Activated T-helper 2 cell treated with anti-CD3 and anti-CD28 coated beads, Interferon-gamma antibody, Interleukin-2, Interleukin-4, amounts not matched to agents 10 μg/mL and 5 μg/mL and 100 μg/mL, durations not matched to agents 14 hours and 24 hours and 36 hours (primary cell): ENCODE results near the gene APP. TPM values are rescaled to one million over a fixed set of nuclear protein-coding genes. Genes with fewer than 3 reads are reported as not detected.
"Not testable (repeated sequence)": the region's sequence is repeated elsewhere in the genome, so short reads cannot be mapped to it uniquely, and the experiment has no call there.

Experiments used
- DNase-seq: peaks from one replicate; pipeline ENCODE4 v3.0.0; 2021; ENCODE audit warnings: low spot score
- H3K27ac Mint-ChIP-seq: one replicate; pipeline ENCODE4 v1.8.0; 2021; ENCODE audit warnings: mixed read lengths
- H3K27me3 Mint-ChIP-seq: one replicate; pipeline ENCODE4 v1.8.0; 2021; ENCODE audit warnings: low read depth, mixed read lengths
- H3K36me3 Mint-ChIP-seq: one replicate; pipeline ENCODE4 v1.8.0; 2021; ENCODE audit warnings: low read depth, mixed read lengths
- H3K4me1 Mint-ChIP-seq: one replicate; pipeline ENCODE4 v1.8.0; 2021; ENCODE audit warnings: low read depth, mixed read lengths
- H3K4me3 Mint-ChIP-seq: one replicate; pipeline ENCODE4 v1.8.0; 2021; ENCODE audit warnings: low read depth, mild to moderate bottlenecking, moderate library complexity, mixed read lengths
- H3K9me3 Mint-ChIP-seq: one replicate; pipeline ENCODE4 v1.8.0; 2021; ENCODE audit warnings: mixed read lengths
- intact Hi-C: fragments of 100-400 bp; cut with micrococcal nuclease; formaldehyde crosslinking; loops from one replicate; pipeline ENCODE4 v1.15.1; 2023
- total RNA-seq: library from RNA; stranded (reverse); gene quantifications from 2 replicates; pipeline ENCODE4 v1.2.3, GENCODE V29; 2022

Gene APP
- total RNA-seq, 1 donor from 2014 or later: 86.5 TPM

DNA sequence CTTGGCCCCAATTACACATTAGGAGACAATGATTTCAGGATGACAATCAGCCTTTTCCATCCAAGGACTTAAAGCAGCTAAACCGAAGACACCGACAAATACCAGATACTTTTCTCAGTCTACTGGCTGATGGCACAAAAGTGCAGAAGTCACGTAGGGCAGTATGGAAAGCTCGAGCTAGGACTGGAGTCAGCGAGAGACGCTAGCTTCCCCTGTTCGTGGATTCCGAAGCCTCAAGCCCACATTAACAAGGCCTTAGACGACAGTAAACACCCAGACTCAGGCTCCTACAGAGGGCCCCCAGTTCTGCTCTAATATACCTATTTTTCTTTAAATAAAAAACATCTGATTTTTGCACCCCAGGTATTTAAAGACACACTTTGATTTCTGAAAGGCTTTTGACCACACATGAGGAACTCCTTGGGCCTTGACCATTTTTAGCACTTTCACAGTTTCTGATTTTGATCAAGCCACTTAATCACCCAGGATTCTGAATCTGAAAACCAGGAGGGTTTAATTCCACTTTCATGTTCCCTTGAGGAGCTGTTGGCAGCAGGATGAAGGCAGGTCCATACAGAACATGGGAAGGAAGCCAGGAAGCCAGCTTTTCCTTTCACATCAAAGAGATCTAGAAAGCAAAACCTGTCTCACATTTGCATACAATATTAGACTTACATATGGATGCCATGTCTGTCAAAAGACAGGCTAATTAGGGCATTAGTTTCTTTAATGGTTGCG, 231.7 kb downstream of the APP start:
- no peak overlapping the region for H3K27ac Mint-ChIP-seq
- no peaks in the 10 kb centered on the region for H3K27me3 Mint-ChIP-seq
- H3K4me1 Mint-ChIP-seq: peaks cover 10% of the 10 kb centered on the region
- DNase-seq: no peak
- H3K36me3 Mint-ChIP-seq: peaks cover 2% of the 10 kb centered on the region
- intact Hi-C loops: no loop called here
- H3K9me3 Mint-ChIP-seq: no peaks in the 10 kb centered on the region
- no peak overlapping the region for H3K4me3 Mint-ChIP-seq

DNA sequence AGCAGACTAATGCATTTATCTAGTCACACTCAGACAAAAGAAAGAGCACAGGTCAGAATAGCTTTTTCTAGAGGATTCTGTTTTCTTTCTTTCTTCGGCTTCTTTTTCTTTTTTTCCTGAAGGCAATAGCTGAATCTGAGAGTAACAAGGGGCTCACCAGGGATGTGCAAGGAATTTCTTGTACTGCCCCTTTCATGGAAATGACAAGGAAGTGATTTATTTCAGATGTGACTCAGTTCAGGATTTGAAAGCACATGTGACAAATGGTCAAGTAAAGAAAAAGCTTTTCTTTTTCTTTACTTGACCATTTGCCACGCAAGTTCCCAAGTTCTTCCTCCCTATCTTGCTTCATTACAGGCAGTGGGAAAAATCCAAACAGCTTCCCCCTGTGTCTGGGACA, 233.8 kb downstream of the APP start:
- H3K4me3 Mint-ChIP-seq: no peak overlapping the region
- H3K36me3 Mint-ChIP-seq: peaks cover 2% of the 10 kb centered on the region
- no peak for DNase-seq
- no peak overlapping the region for H3K27ac Mint-ChIP-seq
- intact Hi-C loops: no loop called here
- H3K4me1 Mint-ChIP-seq: peaks cover 10% of the 10 kb centered on the region
- H3K27me3 Mint-ChIP-seq: no peaks in the 10 kb centered on the region
- H3K9me3 Mint-ChIP-seq: no peaks in the 10 kb centered on the region

DNA sequence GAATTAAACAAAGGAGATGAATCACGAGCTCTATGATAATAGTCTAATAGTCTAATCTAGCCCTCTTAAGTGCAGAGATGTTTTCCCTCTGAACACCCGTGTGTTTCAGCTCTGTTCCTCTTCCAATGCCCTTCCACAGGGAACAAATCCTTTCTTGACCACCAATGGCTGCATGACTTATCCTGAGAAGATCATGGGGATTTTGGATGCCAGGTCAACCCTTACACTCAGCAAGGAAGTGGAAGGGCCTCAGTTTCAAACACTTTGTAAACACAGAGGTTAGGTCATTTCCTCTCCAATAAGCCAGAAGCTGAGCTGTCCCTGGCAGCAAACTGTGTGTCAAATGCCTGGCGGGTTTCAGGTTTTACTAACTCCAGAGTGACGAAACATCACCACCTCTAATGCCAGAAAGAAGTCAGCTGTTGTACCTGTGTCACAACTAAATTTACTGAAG, 235.8 kb downstream of the APP start:
- Mint-ChIP-seq H3K27ac (peak overlapping the region; percentile 84), H3K4me3 (no peak overlapping the region), H3K9me3 (no peaks in the 10 kb centered on the region), H3K36me3 (peaks cover 2% of the 10 kb centered on the region), H3K4me1 (peaks cover 10% of the 10 kb centered on the region), H3K27me3 (no peaks in the 10 kb centered on the region)
- intact Hi-C loops: no loop called here
- no peak for DNase-seq

DNA sequence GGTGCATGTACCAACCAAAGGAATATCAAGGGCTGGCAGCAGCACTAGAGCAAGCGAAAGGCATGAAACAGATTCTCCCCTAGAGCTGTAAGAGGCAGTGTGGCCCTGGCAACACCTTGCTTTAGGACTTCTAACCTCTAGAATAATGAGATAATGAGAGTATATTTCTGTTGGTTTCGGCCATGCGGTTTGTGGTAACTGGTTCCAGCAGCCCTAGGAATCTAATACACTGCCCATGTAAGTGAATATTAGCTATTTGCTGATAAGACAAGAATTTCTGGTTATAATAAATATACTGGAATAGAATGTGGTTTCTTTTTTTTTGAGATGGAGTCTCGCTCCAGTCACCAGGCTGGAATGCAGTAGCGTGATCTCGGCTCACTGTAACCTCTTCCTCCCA, 236.4 kb downstream of the APP start:
- no peak overlapping the region for H3K27ac Mint-ChIP-seq
- no peak overlapping the region for H3K4me3 Mint-ChIP-seq
- H3K4me1 Mint-ChIP-seq: peaks cover 10% of the 10 kb centered on the region
- peaks cover 2% of the 10 kb centered on the region for H3K36me3 Mint-ChIP-seq
- intact Hi-C loops: no loop called here
- H3K9me3 Mint-ChIP-seq: no peaks in the 10 kb centered on the region
- no peaks in the 10 kb centered on the region for H3K27me3 Mint-ChIP-seq
- no peak for DNase-seq

DNA sequence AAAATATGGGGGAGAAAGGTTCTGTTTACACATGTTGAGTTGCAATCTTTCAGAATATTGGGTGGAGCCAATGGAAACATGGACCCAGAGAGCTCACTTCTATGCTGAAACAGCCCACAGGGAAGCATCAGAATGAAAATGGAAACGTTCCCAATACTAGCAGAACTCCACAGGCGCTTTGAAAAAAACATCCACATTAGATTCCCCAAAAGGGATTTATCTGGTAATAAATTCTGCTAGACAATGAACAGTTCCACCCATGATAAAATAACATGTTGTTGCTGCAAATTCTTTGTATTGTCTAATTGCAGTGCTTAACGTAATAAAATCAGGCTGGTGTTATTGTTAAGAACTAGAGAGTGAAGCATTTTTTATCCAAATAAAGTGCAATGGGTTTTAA, 238.8 kb downstream of the APP start:
- intact Hi-C loops: no loop called here
- Mint-ChIP-seq H3K27ac (no peak overlapping the region), H3K4me1 (peaks cover 9% of the 10 kb centered on the region), H3K4me3 (no peak overlapping the region), H3K27me3 (no peaks in the 10 kb centered on the region), H3K9me3 (no peaks in the 10 kb centered on the region), H3K36me3 (peaks cover 2% of the 10 kb centered on the region)
- no peak for DNase-seq

DNA sequence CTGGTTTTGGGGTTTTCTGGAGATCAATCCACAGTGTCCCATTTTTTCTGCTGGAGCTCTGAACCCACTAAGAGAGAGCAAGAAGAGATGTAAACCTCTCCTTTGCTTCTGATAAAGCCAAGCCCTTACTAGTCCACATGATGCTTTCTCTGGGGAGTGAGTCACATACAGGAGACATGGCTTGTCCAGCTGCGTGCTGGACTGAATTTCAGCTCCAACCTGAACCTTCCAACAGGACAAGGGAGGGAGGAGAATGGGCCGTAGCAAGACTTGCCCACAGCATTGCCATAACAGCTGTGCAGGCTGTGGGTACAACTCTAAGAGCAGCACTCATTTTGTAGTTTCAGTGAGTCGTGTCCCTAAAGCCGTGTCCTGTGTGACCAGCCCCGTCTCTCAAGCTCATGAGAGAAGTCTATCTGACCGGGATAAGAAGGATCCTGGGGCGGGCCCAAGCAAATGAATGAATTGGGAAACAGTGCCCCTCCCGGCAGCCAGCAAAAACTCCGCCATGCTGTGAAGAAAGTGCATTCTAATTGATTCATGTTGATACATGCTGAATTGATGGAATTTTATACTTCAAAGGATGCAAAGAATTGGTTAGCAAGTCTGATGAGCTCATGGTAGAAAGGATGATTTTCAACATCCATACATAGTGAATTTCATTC, 240.6 kb downstream of the APP start:
- no peak for DNase-seq
- Mint-ChIP-seq H3K27ac (no peak overlapping the region), H3K4me3 (no peak overlapping the region), H3K9me3 (no peaks in the 10 kb centered on the region), H3K36me3 (peaks cover 2% of the 10 kb centered on the region), H3K4me1 (peaks cover 8% of the 10 kb centered on the region), H3K27me3 (no peaks in the 10 kb centered on the region)
- intact Hi-C loops: no loop called here

DNA sequence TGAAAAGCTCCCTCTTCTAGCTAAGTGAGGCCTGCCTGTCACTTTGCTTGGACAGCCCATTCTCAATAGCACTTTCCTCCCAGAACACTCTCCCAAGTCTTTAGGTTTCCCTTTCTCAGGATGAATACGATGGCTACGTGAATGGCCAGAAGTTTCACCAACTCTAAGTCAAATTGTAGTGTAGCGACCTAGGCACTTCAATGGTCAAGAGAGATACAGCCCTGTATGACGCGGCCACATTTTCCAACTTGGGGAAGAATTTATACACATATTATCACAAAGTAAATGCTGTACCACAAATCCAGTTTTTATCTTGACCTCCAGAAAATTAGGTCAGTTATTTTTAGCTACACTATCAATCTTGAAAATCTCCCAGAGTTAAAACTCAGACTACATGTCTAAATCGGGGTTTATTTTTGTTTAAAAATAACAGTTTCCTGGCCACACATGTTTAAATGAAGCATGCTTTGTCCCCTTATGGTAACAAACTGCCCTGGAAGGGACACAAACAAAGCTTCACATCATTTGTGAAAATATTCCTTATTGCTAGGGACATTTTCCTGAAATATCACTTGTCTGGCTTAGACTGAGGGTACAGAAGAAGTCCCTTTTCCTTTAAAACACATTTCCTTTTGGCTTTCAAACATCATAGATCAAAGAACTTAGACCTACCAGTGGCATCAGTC, 243.2 kb downstream of the APP start:
- Mint-ChIP-seq H3K27ac (no peak overlapping the region), H3K9me3 (no peaks in the 10 kb centered on the region), H3K4me3 (no peak overlapping the region), H3K4me1 (peaks cover 4% of the 10 kb centered on the region), H3K36me3 (no peaks in the 10 kb centered on the region), H3K27me3 (no peaks in the 10 kb centered on the region)
- no peak for DNase-seq
- intact Hi-C loops: no loop called here

DNA sequence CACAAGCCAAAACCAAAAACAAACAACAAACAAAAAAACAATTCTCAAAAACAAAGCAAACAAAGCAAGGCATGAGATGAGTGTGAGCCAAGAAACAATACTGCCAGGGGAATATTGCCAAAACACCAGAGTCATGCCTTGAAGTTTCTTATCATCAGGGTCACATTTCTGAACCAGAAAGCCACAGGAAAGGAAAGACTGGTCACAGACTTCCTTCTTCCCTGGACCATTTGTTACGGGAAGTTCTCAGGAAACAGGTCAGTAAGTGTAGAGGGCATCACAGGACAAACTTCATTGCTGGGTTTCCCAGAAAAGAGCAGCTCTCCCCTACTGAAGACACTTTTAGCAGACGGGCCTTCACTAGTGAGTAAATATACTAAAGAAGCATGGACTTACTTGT, 244.6 kb downstream of the APP start:
- Mint-ChIP-seq H3K9me3 (no peaks in the 10 kb centered on the region), H3K27me3 (no peaks in the 10 kb centered on the region), H3K36me3 (no peaks in the 10 kb centered on the region), H3K27ac (no peak overlapping the region), H3K4me1 (peaks cover 4% of the 10 kb centered on the region), H3K4me3 (no peak overlapping the region)
- intact Hi-C loops: no loop called here
- no peak for DNase-seq

DNA sequence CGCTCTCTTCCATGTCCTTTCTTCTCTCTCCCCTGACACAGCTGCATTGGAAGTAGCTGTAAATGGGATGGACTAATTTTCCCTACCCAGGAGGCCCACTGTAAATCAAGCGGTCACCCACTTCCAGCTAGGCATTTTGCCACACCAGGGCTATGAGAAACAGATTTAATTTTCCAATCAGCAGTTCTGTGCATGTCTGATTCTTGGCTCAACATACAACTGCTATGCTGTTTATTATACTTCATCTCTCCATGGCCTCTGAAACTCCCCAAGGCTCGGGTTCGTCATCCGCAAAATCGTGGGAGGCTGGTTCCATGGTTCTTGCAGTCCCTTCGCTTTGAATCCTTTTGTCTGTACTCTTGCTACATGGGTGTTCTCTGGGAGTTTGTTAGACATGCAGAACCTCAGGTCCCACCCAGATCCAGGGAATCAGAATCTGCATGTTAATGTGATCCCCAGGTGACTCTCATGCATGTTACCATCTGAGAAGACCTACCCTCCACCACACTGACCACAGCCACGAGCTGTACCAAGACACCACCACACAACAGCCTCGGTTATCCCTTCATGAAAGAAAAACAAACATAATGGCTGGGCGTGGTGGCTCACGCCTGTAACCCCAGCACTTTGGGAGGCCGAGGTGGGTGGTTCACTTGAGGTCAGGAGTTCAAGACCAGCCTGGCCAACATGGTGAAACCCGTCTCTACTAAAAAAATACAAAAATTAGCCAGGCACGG, 245.3 kb downstream of the APP start:
- no peak for DNase-seq
- Mint-ChIP-seq H3K27ac (no peak overlapping the region), H3K9me3 (no peaks in the 10 kb centered on the region), H3K27me3 (no peaks in the 10 kb centered on the region), H3K36me3 (no peaks in the 10 kb centered on the region), H3K4me3 (no peak overlapping the region), H3K4me1 (peaks cover 4% of the 10 kb centered on the region)
- intact Hi-C loops: no loop called here

DNA sequence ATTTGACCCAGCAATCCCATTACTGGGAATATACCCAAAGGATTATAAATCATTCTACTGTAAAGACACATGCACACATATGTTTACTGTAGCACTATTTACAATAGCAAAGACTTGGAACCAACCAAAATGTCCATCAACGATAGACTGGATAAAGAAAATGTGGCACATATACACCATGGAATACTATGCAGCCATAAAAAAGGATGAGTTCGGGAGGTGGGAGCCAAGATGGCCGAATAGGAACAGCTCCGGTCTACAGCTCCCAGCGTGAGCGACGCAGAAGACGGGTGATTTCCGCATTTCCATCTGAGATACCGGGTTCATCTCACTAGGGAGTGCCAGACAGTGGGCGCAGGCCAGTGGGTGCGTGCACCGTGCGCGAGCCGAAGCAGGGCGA, 252.4 kb downstream of the APP start:
- H3K9me3 Mint-ChIP-seq, DNase-seq: not testable (repeated sequence)

DNA sequence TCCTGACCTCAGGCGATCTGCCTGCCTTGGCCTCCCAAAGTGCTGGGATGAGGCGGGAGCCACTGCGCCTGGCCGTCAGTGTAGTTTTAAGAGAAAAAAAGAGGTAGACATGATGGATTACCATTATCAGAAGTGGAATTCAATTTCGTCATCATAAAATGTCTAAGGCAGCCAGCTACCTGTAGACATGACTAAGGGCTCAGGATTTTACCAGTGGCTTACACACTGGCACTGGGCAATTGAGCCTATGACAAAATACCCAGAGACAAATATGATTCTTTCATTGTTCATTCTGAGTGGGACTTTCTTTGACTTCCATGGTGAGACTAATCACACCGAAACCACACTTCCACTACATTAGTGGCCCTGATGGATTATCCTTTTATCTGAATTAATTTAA, 254.3 kb downstream of the APP start:
- Mint-ChIP-seq H3K4me3 (no peak overlapping the region), H3K36me3 (peaks cover 6% of the 10 kb centered on the region), H3K27me3 (no peaks in the 10 kb centered on the region), H3K9me3 (peaks cover 5% of the 10 kb centered on the region), H3K27ac (no peak overlapping the region), H3K4me1 (no peaks in the 10 kb centered on the region)
- DNase-seq: no peak
- intact Hi-C loops: no loop called here

More for the DNA sequence above, 252.4 kb downstream of the APP start:
- H3K4me1 Mint-ChIP-seq, H3K4me3 Mint-ChIP-seq, H3K36me3 Mint-ChIP-seq, intact Hi-C loops, H3K27me3 Mint-ChIP-seq, H3K27ac Mint-ChIP-seq: not testable (repeated sequence)

DNA sequence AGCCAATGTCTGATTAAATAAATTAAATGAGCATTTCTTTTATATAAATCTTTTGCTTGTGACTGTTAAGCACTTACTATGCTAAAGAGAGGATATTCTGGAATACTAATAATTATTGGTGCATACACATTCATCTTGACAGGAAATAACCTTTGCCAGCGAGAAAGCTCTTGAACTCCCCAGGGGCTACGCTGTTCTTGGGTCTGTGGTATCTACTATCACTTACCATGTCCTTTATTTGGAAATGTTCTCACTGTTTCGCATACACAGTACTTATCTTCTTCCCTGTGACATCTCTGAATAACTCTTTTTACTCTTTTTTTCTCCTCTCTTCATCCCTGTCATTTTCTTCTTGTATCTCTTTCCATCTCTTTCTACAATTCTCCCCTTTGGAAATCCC, 257.1 kb downstream of the APP start:
- Mint-ChIP-seq H3K4me1 (no peaks in the 10 kb centered on the region), H3K27ac (no peak overlapping the region), H3K4me3 (no peak overlapping the region), H3K27me3 (no peaks in the 10 kb centered on the region), H3K9me3 (peaks cover 5% of the 10 kb centered on the region), H3K36me3 (peaks cover 6% of the 10 kb centered on the region)
- DNase-seq: no peak
- intact Hi-C loops: no loop called here

DNA sequence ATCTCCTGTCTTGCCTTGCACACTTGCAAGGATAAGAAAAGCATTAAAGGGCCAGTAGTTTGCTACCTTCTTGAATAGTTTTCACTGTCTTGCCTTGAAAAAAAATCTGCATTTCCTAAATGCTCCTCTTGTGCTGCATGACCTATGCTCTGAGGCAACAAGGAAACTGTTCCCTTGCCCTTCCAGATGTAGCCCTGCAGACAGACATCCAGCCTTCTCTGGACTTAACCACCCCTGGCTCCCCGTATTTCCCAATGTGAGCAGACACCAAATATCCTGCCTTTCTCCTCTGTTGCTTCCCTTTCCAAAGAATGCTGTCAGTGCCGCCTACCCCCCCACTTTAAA, 258.2 kb downstream of the APP start:
- intact Hi-C loops: no loop called here
- Mint-ChIP-seq H3K27ac (no peak overlapping the region), H3K4me3 (no peak overlapping the region), H3K36me3 (no peaks in the 10 kb centered on the region), H3K4me1 (no peaks in the 10 kb centered on the region), H3K9me3 (no peaks in the 10 kb centered on the region), H3K27me3 (no peaks in the 10 kb centered on the region)
- DNase-seq: no peak
